Gastroesophageal sphincter (tissue), 4 donors: ENCODE data around the gene CCDC93. TPM values are rescaled to one million over a fixed set of nuclear protein-coding genes. Genes with fewer than 3 reads are reported as not detected.

Source experiments
- ATAC-seq: fragments of 150-250 bp; one replicate; pipeline ENCODE4 v1.9.1; 2016; ENCODE audit warnings: mild to moderate bottlenecking, moderate library complexity
- H3K27ac ChIP-seq, 4 donors: fragments of 200-600 bp; sonication (generic) in 3 of 4; 1 replicate in 3 of 4; 2 replicates in 1 of 4; pipeline ENCODE4 v1.5.1; 2016 to 2019
- H3K27me3 ChIP-seq: fragments of 200-600 bp; sonication (generic); one replicate; pipeline ENCODE4 v1.5.1; 2019
- H3K36me3 ChIP-seq, 2 donors: fragments of 200-600 bp; sonication (generic); one replicate each; pipeline ENCODE4 v1.5.1; 2019; ENCODE audit warnings: control low read depth in 1 of 2
- H3K4me1 ChIP-seq, 3 donors: fragments of 200-600 bp; sonication (generic); 1 replicate in 2 of 3; 2 replicates in 1 of 3; pipeline ENCODE4 v1.5.1; 2016 to 2019; ENCODE audit warnings: control low read depth in 2 of 3
- H3K4me3 ChIP-seq, 2 donors: fragments of 200-600 bp; sonication (generic); one replicate each; pipeline ENCODE4 v1.5.1; 2019; ENCODE audit warnings: mild to moderate bottlenecking in 1 of 2, moderate library complexity in 1 of 2
- H3K9me3 ChIP-seq, 3 donors: fragments of 200-600 bp; sonication (generic); one replicate each; pipeline ENCODE4 v1.5.1; 2017 to 2019; ENCODE audit warnings: control low read depth in 2 of 3
- CTCF ChIP-seq, 4 experiments: fragments of 200-600 bp in 2 of 4; fragments of 450-650 bp in 2 of 4; sonication (generic) in 1 of 4; IDR thresholded peaks; one replicate each; pipeline ENCODE4 v1.5.1; 2017 to 2019; ENCODE audit warnings: antibody characterized with exemption in 4 of 4, mild to moderate bottlenecking in 2 of 4, moderate library complexity in 2 of 4
- EP300 ChIP-seq: sonication (generic); formaldehyde crosslinking; IDR thresholded peaks from one replicate; pipeline ENCODE4 v1.6.1; 2017; ENCODE audit warnings: antibody characterized with exemption, mild to moderate bottlenecking
- POLR2A ChIP-seq, 2 donors: fragments of 450-650 bp; IDR thresholded peaks; one replicate each; pipeline ENCODE4 v1.6.1; 2017; ENCODE audit warnings: antibody characterized with exemption in 2 of 2, mild to moderate bottlenecking in 2 of 2, moderate library complexity in 1 of 2
- POLR2AphosphoS5 ChIP-seq: sonication (generic); formaldehyde crosslinking; IDR thresholded peaks from one replicate; pipeline ENCODE4 v1.6.1; 2017; ENCODE audit warnings: antibody characterized with exemption
- WGBS, 2 donors: methylation state at CpG; one replicate each; pipeline ENCODE4 v1.1.5; 2018; ENCODE audit warnings: low coverage in 1 of 2; 5-methylcytosine and 5-hydroxymethylcytosine counted together
- total RNA-seq, 4 donors: library from RNA; depleted of rRNA; stranded (reverse); fragments of >200 nt; gene quantifications; one replicate each; pipeline ENCODE4 v1.1.0, GENCODE V29; 2016

The CCDC93 gene
- total RNA-seq, 4 donors from 2014 or later, result 13.2 to 18.8 (median 16.1) TPM

GRCh38 chr2:117953231-117953630, 60.6 kb downstream of the CCDC93 start:
- H3K9me3 ChIP-seq, result no peaks in the 10 kb centered on the region
- peaks cover 8 to 100% of the 10 kb centered on the region in 2 donors for H3K36me3 ChIP-seq
- no peak for ATAC-seq
- no peaks in the 10 kb centered on the region for H3K4me1 ChIP-seq
- H3K27me3 ChIP-seq, result no peaks in the 10 kb centered on the region
- H3K4me3 ChIP-seq, result no peak overlapping the region
- TF ChIP-seq EP300 (no peak), POLR2AphosphoS5 (no peak), POLR2A (IDR thresholded peaks at IDR 0.05) (no peak), CTCF (IDR thresholded peaks at IDR 0.05) (no peak)
- H3K27ac ChIP-seq, result no peak overlapping the region

- no peak for ATAC-seq
- Histone ChIP-seq H3K27ac (no peak overlapping the region), H3K4me1 (no peaks in the 10 kb centered on the region), H3K9me3 (no peaks in the 10 kb centered on the region), H3K36me3 (peaks cover 3 to 100% of the 10 kb centered on the region in 2 donors), H3K27me3 (no peaks in the 10 kb centered on the region), H3K4me3 (no peak overlapping the region)
- TF ChIP-seq POLR2A (IDR thresholded peaks at IDR 0.05) (no peak), CTCF (IDR thresholded peaks at IDR 0.05) (no peak), EP300 (no peak), POLR2AphosphoS5 (no peak)
Observed at GRCh38 chr2:117952701-117953100, 61.2 kb downstream of the CCDC93 start.

GRCh38 chr2:117952228-117952627, 61.6 kb downstream of the CCDC93 start:
- H3K36me3 ChIP-seq, result peaks cover 0 to 100% of the 10 kb centered on the region in 2 donors
- no peak for TF ChIP-seq POLR2AphosphoS5
- TF ChIP-seq CTCF (IDR thresholded peaks at IDR 0.05), result no peak
- TF ChIP-seq EP300, result no peak
- no peak for TF ChIP-seq POLR2A (IDR thresholded peaks at IDR 0.05)

GRCh38 chr2:117949806-117950205, 64.1 kb downstream of the CCDC93 start:
- Histone ChIP-seq H3K27ac (no peak overlapping the region), H3K27me3 (no peaks in the 10 kb centered on the region), H3K4me1 (no peaks in the 10 kb centered on the region), H3K9me3 (no peaks in the 10 kb centered on the region), H3K4me3 (no peak overlapping the region), H3K36me3 (peaks cover 0 to 100% of the 10 kb centered on the region in 2 donors)
- no peak for TF ChIP-seq POLR2A (IDR thresholded peaks at IDR 0.05)
- TF ChIP-seq EP300, result no peak
- TF ChIP-seq CTCF (IDR thresholded peaks at IDR 0.05), result no peak
- TF ChIP-seq POLR2AphosphoS5, result no peak
- no peak for ATAC-seq
- 83% methylated on average over 5 of the region's 5 CpGs; no CpG with 5 or more reads in 1 of the 2 donors for WGBS, 2 donors

More at GRCh38 chr2:117952228-117952627, 61.6 kb downstream of the CCDC93 start:
- Histone ChIP-seq H3K27me3 (no peaks in the 10 kb centered on the region), H3K4me1 (no peaks in the 10 kb centered on the region), H3K27ac (no peak overlapping the region), H3K9me3 (no peaks in the 10 kb centered on the region), H3K4me3 (no peak overlapping the region)
- ATAC-seq, result no peak
- WGBS, 2 donors, result 49 to 71% methylated on average over 2 to 4 of the region's 4 CpGs

- WGBS, 2 donors, result 90 to 100% methylated on average over 1 of the region's 1 CpG
- Histone ChIP-seq H3K4me3 (no peak overlapping the region), H3K27ac (no peak overlapping the region), H3K4me1 (no peaks in the 10 kb centered on the region), H3K9me3 (no peaks in the 10 kb centered on the region), H3K27me3 (no peaks in the 10 kb centered on the region), H3K36me3 (peaks cover 0 to 100% of the 10 kb centered on the region in 2 donors)
- ATAC-seq, result no peak
- TF ChIP-seq CTCF (IDR thresholded peaks at IDR 0.05), result no peak
- TF ChIP-seq EP300, result no peak
- no peak for TF ChIP-seq POLR2A (IDR thresholded peaks at IDR 0.05)
- no peak for TF ChIP-seq POLR2AphosphoS5
Observed at GRCh38 chr2:117948615-117949014, 65.3 kb downstream of the CCDC93 start.
